OCI-LY1 (cell line): ENCODE data around the gene TMEM184B.

Source experiments
- CTCF ChIP-seq: fragments of 200-600 bp; sonication (generic), shearing (Covaris generic); IDR thresholded peaks from 2 replicates; pipeline ENCODE4 v1.5.1; 2017; ENCODE audit warnings: mild to moderate bottlenecking, antibody characterized with exemption, low read length, moderate library complexity, mixed read lengths
- EZH2 ChIP-seq: fragments of 200-600 bp; sonication (generic), shearing (Covaris generic); IDR thresholded peaks from 2 replicates; pipeline ENCODE4 v1.8.0; 2017; ENCODE audit warnings: borderline replicate concordance, mixed run types, mild to moderate bottlenecking, antibody characterized with exemption, low read length, moderate library complexity, mixed read lengths

- no peak for TF ChIP-seq CTCF
- TF ChIP-seq EZH2, result no peak
These were observed 72.8 kb downstream of the TMEM184B start for GRCh38 chr22:38199826-38200559.
